T-helper 9 cell (primary cell): ENCODE data around the gene COL4A3.
"Not testable (repeated sequence)": the region's sequence is repeated elsewhere in the genome, so short reads cannot be mapped to it uniquely, and the experiment has no call there.

Experiments used
- DNase-seq: peaks from one replicate; pipeline ENCODE4 v3.0.0-alpha.2; 2020

Gene COL4A3

GRCh38 chr2:227219312-227220105 lies 55.1 kb downstream of the COL4A3 start:
- DNase-seq, result no peak

- no peak for DNase-seq
Measured at GRCh38 chr2:227221120-227221519, 56.7 kb downstream of the COL4A3 start.

GRCh38 chr2:227222292-227222691 lies 57.9 kb downstream of the COL4A3 start:
- no peak for DNase-seq

GRCh38 chr2:227225641-227226040 lies 61.2 kb downstream of the COL4A3 start:
- not testable (repeated sequence) for DNase-seq

- DNase-seq, result no peak
Measured at GRCh38 chr2:227228061-227228667, 63.7 kb downstream of the COL4A3 start.

GRCh38 chr2:227230151-227230550 lies 65.7 kb downstream of the COL4A3 start:
- DNase-seq, result no peak

GRCh38 chr2:227234429-227234828 lies 70.0 kb downstream of the COL4A3 start:
- no peak for DNase-seq

- DNase-seq, result no peak
Measured at GRCh38 chr2:227237786-227238185, 73.4 kb downstream of the COL4A3 start.

- peak; percentile 53 for DNase-seq
Measured at GRCh38 chr2:227238238-227239237, 74.1 kb downstream of the COL4A3 start.

- no peak for DNase-seq
Measured at GRCh38 chr2:227241005-227241404, 76.6 kb downstream of the COL4A3 start.

- no peak for DNase-seq
Measured at GRCh38 chr2:227248876-227249275, 84.5 kb downstream of the COL4A3 start.

- no peak for DNase-seq
Measured at GRCh38 chr2:227252831-227253230, 88.4 kb downstream of the COL4A3 start.

GRCh38 chr2:227256605-227257004 lies 92.2 kb downstream of the COL4A3 start:
- DNase-seq, result no peak

- no peak for DNase-seq
Measured at GRCh38 chr2:227257820-227258219, 93.4 kb downstream of the COL4A3 start.

- no peak for DNase-seq
Measured at GRCh38 chr2:227260041-227260440, 95.6 kb downstream of the COL4A3 start.

GRCh38 chr2:227267410-227268115 lies 103.1 kb downstream of the COL4A3 start:
- DNase-seq, result no peak

- DNase-seq, result no peak
Measured at GRCh38 chr2:227280895-227281294, 116.5 kb downstream of the COL4A3 start.

- DNase-seq, result no peak
Measured at GRCh38 chr2:227285741-227286236, 121.4 kb downstream of the COL4A3 start.

GRCh38 chr2:227287771-227288170 lies 123.3 kb downstream of the COL4A3 start:
- no peak for DNase-seq

GRCh38 chr2:227292314-227292713 lies 127.9 kb downstream of the COL4A3 start:
- DNase-seq, result no peak

- DNase-seq, result no peak
Measured at GRCh38 chr2:227293531-227293930, 129.1 kb downstream of the COL4A3 start.

- DNase-seq, result no peak
Measured at GRCh38 chr2:227295806-227296205, 131.4 kb downstream of the COL4A3 start.
